ENCODE results near the gene FKBP3.

FKBP3 gene

GRCh38 chr14:45134051-45134958, at the start of gene FKBP3:
Gene FKBP3, minus strand, starts transcription at chr14:45134481. Its CDS starts 25 bp downstream, at chr14:45134456.
- Histone ChIP-seq H3K9ac (ENCODE audit: low read length) (peak within 1 kb of the TSS; percentile 71), H3K79me2 (ENCODE audit: insufficient read depth, low read length) (peaks cover 59% of the 10 kb centered on the region), H3F3A (ENCODE audit: insufficient read depth) (peaks cover 18% of the 10 kb centered on the region), H2AFZ (ENCODE audit: low read depth, low read length, severe bottlenecking) (peak within 1 kb of the TSS; percentile 93), H3K4me3 (ENCODE audit: insufficient read depth, low read length, poor library complexity, severe bottlenecking) (peak within 1 kb of the TSS; percentile 77), H4K20me1 (ENCODE audit: low read depth, low read length) (0 out of 2 replicates have a peak, but pooled peaks cover 4% of the 10 kb centered on the region), H3K9me3 (ENCODE audit: insufficient read depth, low read length) (no peaks in the 10 kb centered on the region), H3K27me3 (ENCODE audit: low read length) (no peaks in the 10 kb centered on the region), H3K9me2 (replicated peaks; ENCODE audit: insufficient read depth, low read length) (no peaks in the 10 kb centered on the region), H3K4me2 (ENCODE audit: low read depth, low read length, poor library complexity, severe bottlenecking) (peak within 1 kb of the TSS; percentile 99), H3K27ac (ENCODE audit: low read depth, low read length) (peak within 1 kb of the TSS; percentile 82), H3K36me3 (ENCODE audit: low read length) (peaks cover 6% of the 10 kb centered on the region; the same call in 1 of the 2 replicates)
- TF ChIP-seq CTCF (IDR thresholded peaks at IDR 0.05; ENCODE audit: insufficient read depth, low read length, poor library complexity, severe bottlenecking) (peak; percentile 25), EZH2phosphoT487 (conservative IDR thresholded peaks at IDR 0.05; ENCODE audit: low read length) (no peak)

- H3K4me3 ChIP-seq (ENCODE audit: insufficient read depth, low read length, poor library complexity, severe bottlenecking), result no peak overlapping the region
- no peak overlapping the region for H3K4me2 ChIP-seq (ENCODE audit: low read depth, low read length, poor library complexity, severe bottlenecking)
- H3K79me2 ChIP-seq (ENCODE audit: insufficient read depth, low read length), result no peaks in the 10 kb centered on the region
- no peaks in the 10 kb centered on the region for H3K9me2 ChIP-seq (replicated peaks; ENCODE audit: insufficient read depth, low read length)
- 0 out of 2 replicates have a peak, but pooled peaks cover 4% of the 10 kb centered on the region for H3F3A ChIP-seq (ENCODE audit: insufficient read depth)
- peaks cover 20% of the 10 kb centered on the region; the same call in 1 of the 2 replicates for H3K36me3 ChIP-seq (ENCODE audit: low read length)
- no peak for TF ChIP-seq CTCF (IDR thresholded peaks at IDR 0.05; ENCODE audit: insufficient read depth, low read length, poor library complexity, severe bottlenecking)
- TF ChIP-seq EZH2phosphoT487 (conservative IDR thresholded peaks at IDR 0.05; ENCODE audit: low read length), result no peak
- no peaks in the 10 kb centered on the region for H4K20me1 ChIP-seq (ENCODE audit: low read depth, low read length)
- no peak overlapping the region for H3K27ac ChIP-seq (ENCODE audit: low read depth, low read length)
- H3K9ac ChIP-seq (ENCODE audit: low read length), result no peak overlapping the region
- H3K27me3 ChIP-seq (ENCODE audit: low read length), result no peaks in the 10 kb centered on the region
- H2AFZ ChIP-seq (ENCODE audit: low read depth, low read length, severe bottlenecking), result no peak overlapping the region
- no peaks in the 10 kb centered on the region for H3K9me3 ChIP-seq (ENCODE audit: insufficient read depth, low read length)
These were observed 47.5 kb upstream of the FKBP3 start for GRCh38 chr14:45181806-45182205.

- H4K20me1 ChIP-seq (ENCODE audit: low read depth, low read length), result no peaks in the 10 kb centered on the region
- H3K27ac ChIP-seq (ENCODE audit: low read depth, low read length), result no peak overlapping the region
- 0 out of 2 replicates have a peak, but pooled peaks cover 4% of the 10 kb centered on the region for H3F3A ChIP-seq (ENCODE audit: insufficient read depth)
These were observed 47.0 kb upstream of the FKBP3 start for GRCh38 chr14:45181329-45181728.

More at GRCh38 chr14:45181329-45181728, 47.0 kb upstream of the FKBP3 start:
- Histone ChIP-seq H3K9me2 (replicated peaks; ENCODE audit: insufficient read depth, low read length) (no peaks in the 10 kb centered on the region), H2AFZ (ENCODE audit: low read depth, low read length, severe bottlenecking) (no peak overlapping the region), H3K79me2 (ENCODE audit: insufficient read depth, low read length) (no peaks in the 10 kb centered on the region), H3K4me3 (ENCODE audit: insufficient read depth, low read length, poor library complexity, severe bottlenecking) (no peak overlapping the region), H3K27me3 (ENCODE audit: low read length) (no peaks in the 10 kb centered on the region), H3K36me3 (ENCODE audit: low read length) (peaks cover 18% of the 10 kb centered on the region; the same call in 1 of the 2 replicates), H3K9ac (ENCODE audit: low read length) (no peak overlapping the region), H3K9me3 (ENCODE audit: insufficient read depth, low read length) (no peaks in the 10 kb centered on the region), H3K4me2 (ENCODE audit: low read depth, low read length, poor library complexity, severe bottlenecking) (no peak overlapping the region)
- TF ChIP-seq EZH2phosphoT487 (conservative IDR thresholded peaks at IDR 0.05; ENCODE audit: low read length) (no peak), CTCF (IDR thresholded peaks at IDR 0.05; ENCODE audit: insufficient read depth, low read length, poor library complexity, severe bottlenecking) (no peak)

Measured in SU-DHL-6 (cell line).